Natural killer cell (primary cell): ENCODE results near the gene ZFHX3. TPM values are rescaled to one million over a fixed set of nuclear protein-coding genes. Genes with fewer than 3 reads are reported as not detected.

Experiments used
- ATAC-seq, 3 donors: fragments of 150-1000 bp in 2 of 3; fragments of 200-7000 bp in 1 of 3; cut with Tn5 transposase; 1 replicate in 1 of 3; 2 replicates in 2 of 3; pipeline ENCODE4 v1.10.0; 2021; ENCODE audit warnings: mild to moderate bottlenecking in 2 of 3, moderate library complexity in 2 of 3
- DNase-seq, 2 donors: peaks; one replicate each; pipeline versions ENCODE4 v3.0.0 to v3.0.0-alpha.2; 2013 to 2021; ENCODE audit warnings: mixed read lengths in 1 of 2
- H3K27ac ChIP-seq: one replicate; pipeline ENCODE4 v1.5.1; 2013; ENCODE audit warnings: mild to moderate bottlenecking, low read length
- H3K27me3 ChIP-seq: one replicate; pipeline ENCODE4 v1.6.1; 2013; ENCODE audit warnings: low read length; ENCODE audit not compliant: control insufficient read depth, insufficient read depth
- H3K36me3 ChIP-seq: one replicate; pipeline ENCODE4 v1.6.1; 2013; ENCODE audit warnings: low read length; ENCODE audit not compliant: control insufficient read depth, insufficient read depth
- H3K4me1 ChIP-seq: one replicate; pipeline ENCODE4 v1.6.1; 2013; ENCODE audit warnings: low read length; ENCODE audit not compliant: control insufficient read depth, insufficient read depth
- H3K4me3 ChIP-seq: one replicate; pipeline ENCODE4 v1.5.1; 2013; ENCODE audit warnings: low read length
- H3K9me3 ChIP-seq: one replicate; pipeline ENCODE4 v1.6.1; 2013; ENCODE audit warnings: low read length; ENCODE audit not compliant: control insufficient read depth, insufficient read depth
- H3K27ac Mint-ChIP-seq, 2 donors: one replicate each; pipeline ENCODE4 v1.8.0; 2022; ENCODE audit warnings: mild to moderate bottlenecking in 2 of 2, mixed read lengths in 2 of 2, moderate library complexity in 1 of 2
- H3K27me3 Mint-ChIP-seq, 2 donors: one replicate each; pipeline ENCODE4 v1.8.0; 2022; ENCODE audit warnings: low read depth in 2 of 2, mixed read lengths in 2 of 2
- H3K36me3 Mint-ChIP-seq: one replicate; pipeline ENCODE4 v1.8.0; 2022; ENCODE audit warnings: mixed read lengths
- H3K4me1 Mint-ChIP-seq, 2 donors: one replicate each; pipeline ENCODE4 v1.8.0; 2022; ENCODE audit warnings: mixed read lengths in 2 of 2
- H3K4me3 Mint-ChIP-seq: one replicate; pipeline ENCODE4 v1.8.0; 2022; ENCODE audit warnings: mild to moderate bottlenecking, moderate library complexity, mixed read lengths
- H3K9me3 Mint-ChIP-seq, 2 donors: one replicate each; pipeline ENCODE4 v1.8.0; 2022; ENCODE audit warnings: mixed read lengths in 2 of 2
- WGBS: methylation state at CpG from one replicate; pipeline ENCODE4 v1.1.7; 2013; ENCODE audit warnings: missing lambda C conversion rate; ENCODE audit not compliant: insufficient coverage; 5-methylcytosine and 5-hydroxymethylcytosine counted together
- intact Hi-C: fragments of 100-400 bp; cut with micrococcal nuclease; formaldehyde crosslinking; loops from one replicate; pipeline ENCODE4 v1.14.2; 2022
- total RNA-seq, 4 donors: library from RNA; stranded (reverse); fragments of 120-200 nt in 1 of 4; gene quantifications; one replicate each; pipeline versions ENCODE4 v1.2.3 to v1.2.4, GENCODE V29; 2013 to 2022
- TF ChIP-seq, protein P1 (sequence below): fragments of 200-600 bp; IDR thresholded peaks from one replicate; pipeline ENCODE4 v1.8.0; 2022; ENCODE audit warnings: antibody characterized with exemption

Gene ZFHX3
- total RNA-seq, 3 donors from 2014 or later (not counting 1 experiment from before 2014, with no cell fraction given) = 5.8 to 7.8 (median 7.5) TPM

DNA sequence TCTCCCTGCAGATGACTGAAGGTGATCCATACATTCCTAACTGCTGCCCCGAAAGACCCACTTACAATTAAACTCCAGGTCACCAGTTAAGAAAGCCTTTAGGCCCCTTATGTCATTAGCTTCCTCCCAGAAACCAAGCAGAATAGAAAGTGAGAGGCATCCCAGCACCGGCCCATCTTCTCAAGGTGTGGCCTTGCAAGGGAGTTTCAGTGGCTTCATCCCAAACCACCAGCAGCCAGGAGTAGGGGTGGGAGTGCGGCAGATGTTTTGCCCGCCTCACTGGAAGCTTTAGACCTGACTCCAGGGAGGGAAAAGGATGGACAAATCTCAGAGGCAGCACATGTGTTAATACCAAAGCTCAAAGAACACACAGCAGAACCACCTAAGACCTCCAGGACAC lies 5.1 kb downstream of the ZFHX3 start:
- H3K36me3 Mint-ChIP-seq = no peaks in the 10 kb centered on the region
- H3K9me3 Mint-ChIP-seq = no peaks in the 10 kb centered on the region
- no peaks in the 10 kb centered on the region for H3K27me3 Mint-ChIP-seq
- H3K27ac ChIP-seq = no peak overlapping the region
- no peaks in the 10 kb centered on the region for H3K9me3 ChIP-seq
- H3K4me3 ChIP-seq = no peak overlapping the region
- no peak for DNase-seq
- no peak overlapping the region for H3K4me3 Mint-ChIP-seq
- peaks cover 8 to 13% of the 10 kb centered on the region in 2 donors for H3K4me1 Mint-ChIP-seq
- H3K27ac Mint-ChIP-seq = no peak overlapping the region
- WGBS = 96% methylated on average over 4 of the region's 4 CpGs
- TF ChIP-seq, protein P1, sequence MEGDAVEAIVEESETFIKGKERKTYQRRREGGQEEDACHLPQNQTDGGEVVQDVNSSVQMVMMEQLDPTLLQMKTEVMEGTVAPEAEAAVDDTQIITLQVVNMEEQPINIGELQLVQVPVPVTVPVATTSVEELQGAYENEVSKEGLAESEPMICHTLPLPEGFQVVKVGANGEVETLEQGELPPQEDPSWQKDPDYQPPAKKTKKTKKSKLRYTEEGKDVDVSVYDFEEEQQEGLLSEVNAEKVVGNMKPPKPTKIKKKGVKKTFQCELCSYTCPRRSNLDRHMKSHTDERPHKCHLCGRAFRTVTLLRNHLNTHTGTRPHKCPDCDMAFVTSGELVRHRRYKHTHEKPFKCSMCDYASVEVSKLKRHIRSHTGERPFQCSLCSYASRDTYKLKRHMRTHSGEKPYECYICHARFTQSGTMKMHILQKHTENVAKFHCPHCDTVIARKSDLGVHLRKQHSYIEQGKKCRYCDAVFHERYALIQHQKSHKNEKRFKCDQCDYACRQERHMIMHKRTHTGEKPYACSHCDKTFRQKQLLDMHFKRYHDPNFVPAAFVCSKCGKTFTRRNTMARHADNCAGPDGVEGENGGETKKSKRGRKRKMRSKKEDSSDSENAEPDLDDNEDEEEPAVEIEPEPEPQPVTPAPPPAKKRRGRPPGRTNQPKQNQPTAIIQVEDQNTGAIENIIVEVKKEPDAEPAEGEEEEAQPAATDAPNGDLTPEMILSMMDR = no peak
- intact Hi-C loops = no loop called here
- H3K27me3 ChIP-seq = no peaks in the 10 kb centered on the region
- no peak for ATAC-seq
- peaks cover 16% of the 10 kb centered on the region for H3K4me1 ChIP-seq
- H3K36me3 ChIP-seq = no peaks in the 10 kb centered on the region

GRCh38 chr16:73041676-73042075 lies 6.3 kb downstream of the ZFHX3 start:
- WGBS = 84% methylated on average over 4 of the region's 4 CpGs
- Mint-ChIP-seq H3K9me3 (no peaks in the 10 kb centered on the region), H3K27ac (no peak overlapping the region), H3K36me3 (no peaks in the 10 kb centered on the region), H3K4me1 (peaks cover 14 to 25% of the 10 kb centered on the region in 2 donors), H3K4me3 (no peak overlapping the region), H3K27me3 (no peaks in the 10 kb centered on the region)
- no peak overlapping the region for H3K27ac ChIP-seq
- ATAC-seq (no peak), DNase-seq (no peak)
- intact Hi-C loops = no loop called here
- TF ChIP-seq, protein P1 = no peak
- no peaks in the 10 kb centered on the region for H3K36me3 ChIP-seq
- H3K4me3 ChIP-seq = no peak overlapping the region
- peaks cover 18% of the 10 kb centered on the region for H3K4me1 ChIP-seq
- H3K9me3 ChIP-seq = no peaks in the 10 kb centered on the region
- H3K27me3 ChIP-seq = no peaks in the 10 kb centered on the region

GRCh38 chr16:73040735-73041402 lies 7.1 kb downstream of the ZFHX3 start:
- Histone ChIP-seq H3K4me3 (no peak overlapping the region), H3K9me3 (no peaks in the 10 kb centered on the region), H3K36me3 (no peaks in the 10 kb centered on the region), H3K27me3 (no peaks in the 10 kb centered on the region), H3K27ac (no peak overlapping the region), H3K4me1 (peaks cover 26% of the 10 kb centered on the region)
- no peak for DNase-seq
- Mint-ChIP-seq H3K36me3 (no peaks in the 10 kb centered on the region), H3K27me3 (peaks cover 0 to 3% of the 10 kb centered on the region in 2 donors), H3K4me1 (peaks cover 23 to 33% of the 10 kb centered on the region in 2 donors), H3K9me3 (no peaks in the 10 kb centered on the region), H3K27ac (no peak overlapping the region), H3K4me3 (no peak overlapping the region)
- TF ChIP-seq, protein P1 = no peak
- ATAC-seq = no peak
- intact Hi-C loops = no loop called here
- 94% methylated on average over 5 of the region's 6 CpGs for WGBS

DNA sequence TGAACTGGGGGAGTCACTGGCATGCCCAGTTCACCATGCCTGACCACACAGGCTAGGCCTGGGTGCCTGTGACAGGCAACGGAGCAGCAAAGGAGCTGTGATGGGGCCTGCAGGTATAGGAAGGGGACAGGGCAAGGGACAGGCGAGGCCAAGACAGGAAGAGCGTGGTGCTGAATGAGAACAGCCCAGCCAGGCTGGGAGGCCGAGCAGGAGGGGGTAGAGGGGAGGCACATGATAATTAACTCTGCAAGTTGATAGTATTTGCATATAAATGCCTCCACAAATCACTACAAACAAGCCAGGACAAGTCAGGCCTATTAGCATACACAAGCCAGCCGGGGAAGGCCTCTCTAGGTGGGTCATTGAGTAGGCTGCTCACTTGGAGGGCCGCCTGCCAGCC lies 7.8 kb downstream of the ZFHX3 start:
- Mint-ChIP-seq H3K9me3 (no peaks in the 10 kb centered on the region), H3K27ac (no peak overlapping the region), H3K4me1 (peaks cover 25 to 35% of the 10 kb centered on the region in 2 donors), H3K27me3 (peaks cover 0 to 4% of the 10 kb centered on the region in 2 donors), H3K36me3 (no peaks in the 10 kb centered on the region), H3K4me3 (no peak overlapping the region)
- TF ChIP-seq, protein P1 = no peak
- ATAC-seq (no peak), DNase-seq (no peak)
- Histone ChIP-seq H3K4me3 (no peak overlapping the region), H3K9me3 (no peaks in the 10 kb centered on the region), H3K36me3 (no peaks in the 10 kb centered on the region), H3K27ac (no peak overlapping the region), H3K4me1 (peaks cover 32% of the 10 kb centered on the region), H3K27me3 (no peaks in the 10 kb centered on the region)
- 85% methylated on average over 5 of the region's 6 CpGs for WGBS
- intact Hi-C loops = no loop called here
